ENCODE measurements around the gene CARMIL3.
"Not testable (repeated sequence)": the region's sequence is repeated elsewhere in the genome, so short reads cannot be mapped to it uniquely, and the experiment has no call there.

- TF ChIP-seq CTCF (conservative IDR thresholded peaks at IDR 0.05; ENCODE audit: low read depth, low read length); POLR2A (IDR thresholded peaks at IDR 0.05; ENCODE audit: low read depth, low read length); CEBPB (IDR thresholded peaks at IDR 0.05; ENCODE audit: low read depth, low read length); SMC3 (IDR thresholded peaks at IDR 0.05; ENCODE audit: low read depth, low read length): not testable (repeated sequence)
- TF ChIP-seq, protein P1, sequence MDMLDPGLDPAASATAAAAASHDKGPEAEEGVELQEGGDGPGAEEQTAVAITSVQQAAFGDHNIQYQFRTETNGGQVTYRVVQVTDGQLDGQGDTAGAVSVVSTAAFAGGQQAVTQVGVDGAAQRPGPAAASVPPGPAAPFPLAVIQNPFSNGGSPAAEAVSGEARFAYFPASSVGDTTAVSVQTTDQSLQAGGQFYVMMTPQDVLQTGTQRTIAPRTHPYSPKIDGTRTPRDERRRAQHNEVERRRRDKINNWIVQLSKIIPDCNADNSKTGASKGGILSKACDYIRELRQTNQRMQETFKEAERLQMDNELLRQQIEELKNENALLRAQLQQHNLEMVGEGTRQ (IDR thresholded peaks at IDR 0.05; ENCODE audit: low read depth, low read length), result not testable (repeated sequence)
Observed at GRCh38 chr14:24015745-24016144, 36.1 kb upstream of the CARMIL3 start.

Data from IMR-90 (cell line).